GM12878 (cell line): Measurements from ENCODE around the gene PID1. TPM values are rescaled to one million over a fixed set of nuclear protein-coding genes. Genes with fewer than 3 reads are reported as not detected.

ENCODE experiments used
- ATAC-seq: fragments of 200-7000 bp; cut with Tn5 transposase; 3 replicates; pipeline ENCODE4 v1.9.1; 2020; ENCODE audit warnings: mild to moderate bottlenecking, moderate library complexity
- BruUV-seq: library from RNA; stranded (reverse); fragments of 400-500 nt; replicated peaks from 2 replicates; lab custom pipeline; 2021; lab: Mats Ljungman, UMichigan
- CTCF ChIA-PET: fragments of 300-600 bp; sonication (Branson Sonifier 250); formaldehyde crosslinking; extraction: SDS; loops from one replicate; lab custom pipeline; 2021; ENCODE audit warnings: inconsistent platforms; lab: Yijun Ruan, JAX
- POLR2A ChIA-PET: fragments of 350-600 bp; formaldehyde crosslinking; extraction: SDS; loops from one replicate; lab custom pipeline; 2021; ENCODE audit warnings: inconsistent platforms; lab: Charles Lee
- RAD21 ChIA-PET: fragments of 300-600 bp; sonication (Branson Sonifier 250); formaldehyde crosslinking; loops from one replicate; lab custom pipeline; 2023; ENCODE audit warnings: antibody characterized with exemption; ENCODE audit not compliant: unreplicated experiment; lab: Charles Lee
- SMC1A ChIA-PET: fragments of 300-600 bp; sonication (Branson Sonifier 250); formaldehyde crosslinking; loops from one replicate; lab custom pipeline; 2023; ENCODE audit not compliant: unreplicated experiment, uncharacterized antibody; lab: Charles Lee
- DNase-seq: peaks from one replicate; pipeline ENCODE4 v3.0.0-alpha.2; 2011; ENCODE audit warnings: low read depth, low spot score
- FAIRE-seq: peaks from 3 replicates; lab custom pipeline; 2011; peaks lifted over from hg19 to GRCh38; lab: Jason Lieb, UNC
- H2AFZ ChIP-seq: 2 replicates; pipeline ENCODE4 v1.6.0; 2011; ENCODE audit warnings: low read depth, low read length, control low read depth; ENCODE audit not compliant: control insufficient read depth
- H3K27ac ChIP-seq: 2 replicates; pipeline ENCODE4 v1.5.1; 2011; ENCODE audit warnings: control low read depth; ENCODE audit not compliant: control insufficient read depth, insufficient read depth
- H3K27me3 ChIP-seq, 2 experiments: replicated peaks in 1 of 2; 2 replicates each; pipeline versions ENCODE4 v1.6.0 to v1.6.1; 2011; ENCODE audit warnings: low read length in 1 of 2; ENCODE audit not compliant: control insufficient read depth in 2 of 2, insufficient read depth in 2 of 2
- H3K36me3 ChIP-seq, 2 experiments: 2 replicates each; pipeline ENCODE4 v1.5.1; 2011; ENCODE audit warnings: low read length in 1 of 2; ENCODE audit not compliant: control insufficient read depth in 2 of 2, insufficient read depth in 2 of 2
- H3K4me1 ChIP-seq: 2 replicates; pipeline ENCODE4 v1.6.1; 2011; ENCODE audit warnings: mild to moderate bottlenecking, low read length, moderate library complexity, mixed read lengths; ENCODE audit not compliant: control insufficient read depth, insufficient read depth
- H3K4me2 ChIP-seq: 2 replicates; pipeline ENCODE4 v1.6.0; 2011; ENCODE audit warnings: control low read depth; ENCODE audit not compliant: control insufficient read depth, insufficient read depth
- H3K4me3 ChIP-seq: fragments of 200-600 bp; sonication (generic); 2 replicates; pipeline ENCODE4 v1.5.1; 2016
- H3K79me2 ChIP-seq: 2 replicates; pipeline ENCODE4 v1.6.0; 2011; ENCODE audit warnings: low read length; ENCODE audit not compliant: control insufficient read depth, insufficient read depth
- H3K9ac ChIP-seq: 2 replicates; pipeline ENCODE4 v1.8.0; 2011; ENCODE audit warnings: low read length, control low read depth, mixed read lengths; ENCODE audit not compliant: control insufficient read depth, insufficient read depth
- H3K9me3 ChIP-seq: replicated peaks from 3 replicates; pipeline ENCODE4 v1.5.1; 2011; ENCODE audit warnings: mild to moderate bottlenecking, low read length; ENCODE audit not compliant: control insufficient read depth, insufficient read depth
- H4K20me1 ChIP-seq: 2 replicates; pipeline ENCODE4 v1.6.0; 2011; ENCODE audit not compliant: control insufficient read depth, insufficient read depth
- ATF7 ChIP-seq: fragments of 450-650 bp; IDR thresholded peaks from 2 replicates; pipeline ENCODE4 v1.6.1; 2016; ENCODE audit warnings: low read depth, mild to moderate bottlenecking
- CBFB ChIP-seq: IDR thresholded peaks from 2 replicates; pipeline ENCODE4 v1.6.1; 2016; ENCODE audit warnings: antibody characterized with exemption, low read depth
- DPF2 ChIP-seq: fragments of 450-650 bp; IDR thresholded peaks from 2 replicates; pipeline ENCODE4 v1.6.1; 2017; ENCODE audit warnings: mild to moderate bottlenecking
- FOS ChIP-seq: IDR thresholded peaks from 3 replicates; pipeline ENCODE4 v1.6.1; 2011; ENCODE audit warnings: borderline replicate concordance; ENCODE audit not compliant: insufficient read length; ENCODE audit errors: extremely low read depth
- HDGF ChIP-seq: fragments of 450-650 bp; IDR thresholded peaks from 2 replicates; pipeline ENCODE4 v1.6.1; 2016; ENCODE audit warnings: antibody characterized with exemption
- MTA2 ChIP-seq: fragments of 450-650 bp; IDR thresholded peaks from 2 replicates; pipeline ENCODE4 v1.6.1; 2016; ENCODE audit warnings: low read depth, mild to moderate bottlenecking, moderate library complexity
- NFYA ChIP-seq: IDR thresholded peaks from 2 replicates; pipeline ENCODE4 v1.6.1; 2011; ENCODE audit warnings: low read depth, mild to moderate bottlenecking, low read length, improper control_type of control experiment, borderline replicate concordance
- PML ChIP-seq: IDR thresholded peaks from 2 replicates; pipeline ENCODE4 v1.6.1; 2012; ENCODE audit warnings: low read length, inconsistent platforms
- POLR2AphosphoS5 ChIP-seq: IDR thresholded peaks from 2 replicates; pipeline ENCODE4 v1.6.1; 2011; ENCODE audit warnings: mild to moderate bottlenecking, low read length, inconsistent platforms
- RAD21 ChIP-seq: IDR thresholded peaks from 2 replicates; pipeline ENCODE4 v1.6.1; 2011; ENCODE audit warnings: mild to moderate bottlenecking, low read depth, low read length, moderate library complexity; ENCODE audit not compliant: insufficient read depth
- RB1 ChIP-seq: fragments of 450-650 bp; formaldehyde crosslinking; IDR thresholded peaks from 2 replicates; pipeline ENCODE4 v1.6.1; 2017; ENCODE audit warnings: mild to moderate bottlenecking, borderline replicate concordance
- SMC3 ChIP-seq: IDR thresholded peaks from 2 replicates; pipeline ENCODE4 v1.6.1; 2011; ENCODE audit warnings: low read length, improper control_type of control experiment, borderline replicate concordance
- ZNF217 ChIP-seq: fragments of 450-650 bp; IDR thresholded peaks from 2 replicates; pipeline ENCODE4 v1.6.1; 2017; ENCODE audit warnings: antibody characterized with exemption, mild to moderate bottlenecking
- ZSCAN29 ChIP-seq: fragments of 450-650 bp; IDR thresholded peaks from 2 replicates; pipeline ENCODE4 v1.6.1; 2017; ENCODE audit warnings: mild to moderate bottlenecking, moderate library complexity
- WGBS: methylation state at CpG from one replicate; pipeline ENCODE4 v1.1.6; 2016; ENCODE audit warnings: low lambda C conversion rate; ENCODE audit not compliant: insufficient replicate concordance, insufficient coverage; ENCODE audit errors: missing lambda C conversion rate; 5-methylcytosine and 5-hydroxymethylcytosine counted together
- in situ Hi-C: fragments of 300-500 bp; cut with MboI; formaldehyde crosslinking; loops from 9 replicates; pipeline ENCODE4 v1.14.3; 2018; ENCODE audit warnings: mixed read lengths
- intact Hi-C: fragments of 100-400 bp; cut with micrococcal nuclease; formaldehyde crosslinking; loops from one replicate; pipeline ENCODE4 v1.14.2; 2022; ENCODE audit not compliant: unreplicated experiment
- polyA plus RNA-seq, 11 experiments: library from polyadenylated mRNA; depleted of rRNA in 4 of 11; unstranded in 6 of 11; stranded (reverse) in 5 of 11; fragments of >200 nt; fragmentation: Nextera tagmentation in 4 of 11; fragmentation: Illumina TruSeq in 1 of 11; extraction: Ambion mirVana in 4 of 11; extraction: Trizol in 1 of 11; gene quantifications; 1 replicate in 1 of 11; 2 replicates in 10 of 11; pipeline versions ENCODE4 v1.2.1 to v1.2.3, GENCODE V29; 2011 to 2016; ENCODE audit warnings: inconsistent platforms in 2 of 11, missing spikeins in 2 of 11, low read depth in 1 of 11
- total RNA-seq, 4 experiments: library from RNA; depleted of rRNA in 3 of 4; stranded (reverse); fragments of >200 nt in 3 of 4; fragmentation: Illumina TruSeq in 1 of 4; extraction: Trizol in 1 of 4; gene quantifications; 2 replicates each; pipeline versions ENCODE4 v1.2.1 to v1.2.3, GENCODE V29; 2013 to 2021
- TF ChIP-seq, protein P1 (sequence below): IDR thresholded peaks from 2 replicates; pipeline ENCODE4 v1.6.1; 2012; ENCODE audit warnings: mild to moderate bottlenecking, low read depth, low read length
- TF ChIP-seq, protein P2 (sequence below), 3 experiments: IDR thresholded peaks in 2 of 3; conservative IDR thresholded peaks in 1 of 3; 2 replicates each; pipeline ENCODE4 v1.5.1; 2011; ENCODE audit warnings: low read depth in 3 of 3, low read length in 3 of 3, mild to moderate bottlenecking in 3 of 3, control low read depth in 2 of 3, moderate library complexity in 2 of 3, inconsistent platforms in 1 of 3, mixed read lengths in 1 of 3; ENCODE audit not compliant: control insufficient read depth in 2 of 3, insufficient read depth in 1 of 3; ENCODE audit errors: extremely low read depth in 1 of 3
- TF ChIP-seq, protein P3 (sequence below): fragments of 450-650 bp; IDR thresholded peaks from 2 replicates; pipeline ENCODE4 v1.6.1; 2017; ENCODE audit warnings: borderline replicate concordance

PID1 gene
- total and polyA plus RNA-seq, 10 of the 15 experiments (the other 5 are each of a cell fraction or from before 2014, with no cell fraction given) = not detected

DNA sequence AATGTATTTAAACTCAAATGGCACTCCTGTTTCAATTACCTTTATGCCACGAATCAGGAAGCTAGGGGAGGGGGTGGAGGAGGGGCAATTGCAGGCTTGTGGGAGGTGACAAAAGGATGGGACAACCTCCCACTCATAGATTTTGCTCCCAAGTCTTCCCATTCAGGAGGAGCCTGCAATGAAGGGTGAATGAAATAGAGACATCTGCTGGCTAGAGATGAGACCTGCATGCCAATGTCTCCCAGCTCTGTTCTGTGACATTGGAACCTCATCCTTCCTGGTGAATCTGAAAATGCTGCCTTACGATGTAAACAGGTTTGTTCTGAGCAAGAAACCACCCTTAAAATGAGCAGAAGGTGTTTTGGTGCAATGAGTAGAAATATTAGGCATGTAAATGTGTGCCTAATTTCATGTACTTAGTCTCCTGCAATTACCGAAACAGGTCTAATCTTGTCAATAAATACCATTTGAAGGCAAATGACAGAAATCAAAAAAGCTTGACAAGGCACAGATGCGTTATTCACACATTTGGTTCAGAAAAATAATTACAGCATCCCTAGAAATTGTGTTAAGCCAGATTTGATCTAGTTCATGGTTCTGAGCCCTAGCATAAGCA is 2.7 kb upstream of the PID1 start:
- Histone ChIP-seq H2AFZ (no peak overlapping the region), H3K9ac (no peak overlapping the region), H3K4me1 (no peaks in the 10 kb centered on the region), H3K36me3 (no peaks in the 10 kb centered on the region), H3K79me2 (no peaks in the 10 kb centered on the region), H3K27me3 (peaks cover 0 to 3% of the 10 kb centered on the region in 2 experiments; a peak in 2 of 4 replicates), H3K4me3 (no peak overlapping the region), H3K9me3 (no peaks in the 10 kb centered on the region), H4K20me1 (no peaks in the 10 kb centered on the region), H3K4me2 (no peak overlapping the region), H3K27ac (no peak overlapping the region)
- ChIA-PET RAD21 (interaction anchor here (0.6 to 1.7 kb wide), 3 partner anchors 575 to 1888 kb away, joined by 3 to 7 read pairs (median 3); no protein-coding TSS in a partner anchor), SMC1A (interaction anchor here (0.9 to 2.6 kb wide), 4 partner anchors 24 to 1384 kb away, joined by 3 to 7 read pairs (median 4); no protein-coding TSS in a partner anchor), POLR2A (no interaction called here), CTCF (interaction anchor here (0.6 to 3.3 kb wide), 16 partner anchors 8 to 1383 kb away, joined by 3 to 16 read pairs (median 4); no protein-coding TSS in a partner anchor)
- FAIRE-seq (peak; percentile 44), ATAC-seq (peak; percentile 89), DNase-seq (peak; percentile 11)
- no TSS peak for BruUV-seq
- in situ Hi-C loops = no loop called here
- TF ChIP-seq RAD21 (peak; percentile 55), DPF2 (no peak), ATF7 (no peak), NFYA (no peak), ZSCAN29 (no peak), MTA2 (no peak), FOS (no peak), HDGF (no peak), SMC3 (peak; percentile 69; the same call in 1 of the 2 replicates), ZNF217 (no peak), POLR2AphosphoS5 (no peak), RB1 (no peak), PML (no peak), CBFB (no peak)
- TF ChIP-seq, protein P1, sequence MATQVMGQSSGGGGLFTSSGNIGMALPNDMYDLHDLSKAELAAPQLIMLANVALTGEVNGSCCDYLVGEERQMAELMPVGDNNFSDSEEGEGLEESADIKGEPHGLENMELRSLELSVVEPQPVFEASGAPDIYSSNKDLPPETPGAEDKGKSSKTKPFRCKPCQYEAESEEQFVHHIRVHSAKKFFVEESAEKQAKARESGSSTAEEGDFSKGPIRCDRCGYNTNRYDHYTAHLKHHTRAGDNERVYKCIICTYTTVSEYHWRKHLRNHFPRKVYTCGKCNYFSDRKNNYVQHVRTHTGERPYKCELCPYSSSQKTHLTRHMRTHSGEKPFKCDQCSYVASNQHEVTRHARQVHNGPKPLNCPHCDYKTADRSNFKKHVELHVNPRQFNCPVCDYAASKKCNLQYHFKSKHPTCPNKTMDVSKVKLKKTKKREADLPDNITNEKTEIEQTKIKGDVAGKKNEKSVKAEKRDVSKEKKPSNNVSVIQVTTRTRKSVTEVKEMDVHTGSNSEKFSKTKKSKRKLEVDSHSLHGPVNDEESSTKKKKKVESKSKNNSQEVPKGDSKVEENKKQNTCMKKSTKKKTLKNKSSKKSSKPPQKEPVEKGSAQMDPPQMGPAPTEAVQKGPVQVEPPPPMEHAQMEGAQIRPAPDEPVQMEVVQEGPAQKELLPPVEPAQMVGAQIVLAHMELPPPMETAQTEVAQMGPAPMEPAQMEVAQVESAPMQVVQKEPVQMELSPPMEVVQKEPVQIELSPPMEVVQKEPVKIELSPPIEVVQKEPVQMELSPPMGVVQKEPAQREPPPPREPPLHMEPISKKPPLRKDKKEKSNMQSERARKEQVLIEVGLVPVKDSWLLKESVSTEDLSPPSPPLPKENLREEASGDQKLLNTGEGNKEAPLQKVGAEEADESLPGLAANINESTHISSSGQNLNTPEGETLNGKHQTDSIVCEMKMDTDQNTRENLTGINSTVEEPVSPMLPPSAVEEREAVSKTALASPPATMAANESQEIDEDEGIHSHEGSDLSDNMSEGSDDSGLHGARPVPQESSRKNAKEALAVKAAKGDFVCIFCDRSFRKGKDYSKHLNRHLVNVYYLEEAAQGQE = no peak
- TF ChIP-seq, protein P2, sequence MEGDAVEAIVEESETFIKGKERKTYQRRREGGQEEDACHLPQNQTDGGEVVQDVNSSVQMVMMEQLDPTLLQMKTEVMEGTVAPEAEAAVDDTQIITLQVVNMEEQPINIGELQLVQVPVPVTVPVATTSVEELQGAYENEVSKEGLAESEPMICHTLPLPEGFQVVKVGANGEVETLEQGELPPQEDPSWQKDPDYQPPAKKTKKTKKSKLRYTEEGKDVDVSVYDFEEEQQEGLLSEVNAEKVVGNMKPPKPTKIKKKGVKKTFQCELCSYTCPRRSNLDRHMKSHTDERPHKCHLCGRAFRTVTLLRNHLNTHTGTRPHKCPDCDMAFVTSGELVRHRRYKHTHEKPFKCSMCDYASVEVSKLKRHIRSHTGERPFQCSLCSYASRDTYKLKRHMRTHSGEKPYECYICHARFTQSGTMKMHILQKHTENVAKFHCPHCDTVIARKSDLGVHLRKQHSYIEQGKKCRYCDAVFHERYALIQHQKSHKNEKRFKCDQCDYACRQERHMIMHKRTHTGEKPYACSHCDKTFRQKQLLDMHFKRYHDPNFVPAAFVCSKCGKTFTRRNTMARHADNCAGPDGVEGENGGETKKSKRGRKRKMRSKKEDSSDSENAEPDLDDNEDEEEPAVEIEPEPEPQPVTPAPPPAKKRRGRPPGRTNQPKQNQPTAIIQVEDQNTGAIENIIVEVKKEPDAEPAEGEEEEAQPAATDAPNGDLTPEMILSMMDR (IDR thresholded peaks at IDR 0.05 in 2 of 3, conservative IDR thresholded peaks at IDR 0.05 in 1 of 3; ENCODE audit: control insufficient read depth in 2 of 3, extremely low read depth in 1 of 3, insufficient read depth in 1 of 3, low read depth in 3 of 3, low read length in 3 of 3) = peak; percentile 69 to 77 (median 77)
- TF ChIP-seq, protein P3, sequence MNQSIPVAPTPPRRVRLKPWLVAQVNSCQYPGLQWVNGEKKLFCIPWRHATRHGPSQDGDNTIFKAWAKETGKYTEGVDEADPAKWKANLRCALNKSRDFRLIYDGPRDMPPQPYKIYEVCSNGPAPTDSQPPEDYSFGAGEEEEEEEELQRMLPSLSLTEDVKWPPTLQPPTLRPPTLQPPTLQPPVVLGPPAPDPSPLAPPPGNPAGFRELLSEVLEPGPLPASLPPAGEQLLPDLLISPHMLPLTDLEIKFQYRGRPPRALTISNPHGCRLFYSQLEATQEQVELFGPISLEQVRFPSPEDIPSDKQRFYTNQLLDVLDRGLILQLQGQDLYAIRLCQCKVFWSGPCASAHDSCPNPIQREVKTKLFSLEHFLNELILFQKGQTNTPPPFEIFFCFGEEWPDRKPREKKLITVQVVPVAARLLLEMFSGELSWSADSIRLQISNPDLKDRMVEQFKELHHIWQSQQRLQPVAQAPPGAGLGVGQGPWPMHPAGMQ = no peak
- WGBS = 11% methylated on average over 4 of the region's 4 CpGs
- intact Hi-C loops = loop anchor here (1.0 to 5.0 kb wide), 2 partner anchors 141 to 1382 kb away; no protein-coding TSS in a partner anchor
